ENCODE results near the gene ACVR2A. TPM values are rescaled to one million over a fixed set of nuclear protein-coding genes. Genes with fewer than 3 reads are reported as not detected.

ACVR2A gene
- total RNA-seq, 1 experiment from 2014 or later: 9.9 TPM

GRCh38 chr2:147855316-147855715, 10.5 kb downstream of the ACVR2A start:
- no peak for DNase-seq (ENCODE audit: low read depth)

- no peak for DNase-seq (ENCODE audit: low read depth)
Measured at GRCh38 chr2:147855977-147856376, 11.1 kb downstream of the ACVR2A start.

- DNase-seq (ENCODE audit: low read depth): no peak
Measured at GRCh38 chr2:147860009-147860408, 15.2 kb downstream of the ACVR2A start.

GRCh38 chr2:147862859-147863516, 18.2 kb downstream of the ACVR2A start:
- no peak for DNase-seq (ENCODE audit: low read depth)

- DNase-seq (ENCODE audit: low read depth): no peak
Measured at GRCh38 chr2:147863835-147864234, 19.0 kb downstream of the ACVR2A start.

- DNase-seq (ENCODE audit: low read depth): no peak
Measured at GRCh38 chr2:147865560-147865959, 20.7 kb downstream of the ACVR2A start.

- no peak for DNase-seq (ENCODE audit: low read depth)
Measured at GRCh38 chr2:147867050-147867449, 22.2 kb downstream of the ACVR2A start.

- no peak for DNase-seq (ENCODE audit: low read depth)
Measured at GRCh38 chr2:147869934-147870333, 25.1 kb downstream of the ACVR2A start.

GRCh38 chr2:147872967-147873366, 28.1 kb downstream of the ACVR2A start:
- no peak for DNase-seq (ENCODE audit: low read depth)

- DNase-seq (ENCODE audit: low read depth): no peak
Measured at GRCh38 chr2:147873859-147874483, 29.1 kb downstream of the ACVR2A start.

- DNase-seq (ENCODE audit: low read depth): no peak
Measured at GRCh38 chr2:147879846-147880245, 35.0 kb downstream of the ACVR2A start.

- DNase-seq (ENCODE audit: low read depth): no peak
Measured at GRCh38 chr2:147882631-147883030, 37.8 kb downstream of the ACVR2A start.

- no peak for DNase-seq (ENCODE audit: low read depth)
Measured at GRCh38 chr2:147884830-147885229, 40.0 kb downstream of the ACVR2A start.

GRCh38 chr2:147886136-147886535, 41.3 kb downstream of the ACVR2A start:
- no peak for DNase-seq (ENCODE audit: low read depth)

GRCh38 chr2:147888680-147889079, 43.9 kb downstream of the ACVR2A start:
- no peak for DNase-seq (ENCODE audit: low read depth)

- DNase-seq (ENCODE audit: low read depth): no peak
Measured at GRCh38 chr2:147904051-147904450, 59.2 kb downstream of the ACVR2A start.

- no peak for DNase-seq (ENCODE audit: low read depth)
Measured at GRCh38 chr2:147909178-147909577, 64.3 kb downstream of the ACVR2A start.

GRCh38 chr2:147910990-147911473, 66.2 kb downstream of the ACVR2A start:
- peak; percentile 43 for DNase-seq (ENCODE audit: low read depth)

GRCh38 chr2:147913701-147914480, 69.1 kb downstream of the ACVR2A start:
- no peak for DNase-seq (ENCODE audit: low read depth)

GRCh38 chr2:147916067-147916466, 71.2 kb downstream of the ACVR2A start:
- DNase-seq (ENCODE audit: low read depth): no peak

- no peak for DNase-seq (ENCODE audit: low read depth)
Measured at GRCh38 chr2:147916723-147917122, 71.9 kb downstream of the ACVR2A start.

GRCh38 chr2:147917161-147917560, 72.3 kb downstream of the ACVR2A start:
- DNase-seq (ENCODE audit: low read depth): no peak

GRCh38 chr2:147923846-147924245, 79.0 kb downstream of the ACVR2A start:
- DNase-seq (ENCODE audit: low read depth): no peak
